ENCODE results near the gene TUBGCP2. TPM values are rescaled to one million over a fixed set of nuclear protein-coding genes. Genes with fewer than 3 reads are reported as not detected.

Gene TUBGCP2
- total and polyA plus RNA-seq, 2 experiments from 2014 or later = 52.3 to 70.2 TPM

- DNase-seq (ENCODE audit: low read depth in 1 of 2, low spot score in 1 of 2) = no peak
- H3K36me3 ChIP-seq = peaks cover 63% of the 10 kb centered on the region
- TF ChIP-seq CTCF (IDR thresholded peaks at IDR 0.05; ENCODE audit: low read depth, low read length) = no peak
Measured at GRCh38 chr10:133295426-133296320, 13.0 kb downstream of the TUBGCP2 start.

GRCh38 chr10:133294189-133294588 lies 14.5 kb downstream of the TUBGCP2 start:
- no peak overlapping the region for H3K4me3 ChIP-seq
- H3K4me1 ChIP-seq (ENCODE audit: low read depth) = no peaks in the 10 kb centered on the region
- no peaks in the 10 kb centered on the region for H3K27me3 ChIP-seq
- H3K36me3 ChIP-seq = peaks cover 50% of the 10 kb centered on the region
- no peak for TF ChIP-seq CTCF (IDR thresholded peaks at IDR 0.05; ENCODE audit: low read depth, low read length)
- H3K9me3 ChIP-seq (ENCODE audit: low read depth) = no peaks in the 10 kb centered on the region
- no peak overlapping the region for H3K27ac ChIP-seq
- DNase-seq (ENCODE audit: low read depth in 1 of 2, low spot score in 1 of 2) = no peak

More at GRCh38 chr10:133295426-133296320, 13.0 kb downstream of the TUBGCP2 start:
- H3K9me3 ChIP-seq (ENCODE audit: low read depth) = no peaks in the 10 kb centered on the region
- H3K4me1 ChIP-seq (ENCODE audit: low read depth) = no peaks in the 10 kb centered on the region
- H3K27me3 ChIP-seq = no peaks in the 10 kb centered on the region
- no peak overlapping the region for H3K4me3 ChIP-seq
- H3K27ac ChIP-seq = no peak overlapping the region

GRCh38 chr10:133293810-133294119 lies 14.9 kb downstream of the TUBGCP2 start:
- Histone ChIP-seq H3K27ac (no peak overlapping the region), H3K4me1 (ENCODE audit: low read depth) (no peaks in the 10 kb centered on the region), H3K4me3 (no peak overlapping the region), H3K27me3 (no peaks in the 10 kb centered on the region), H3K9me3 (ENCODE audit: low read depth) (no peaks in the 10 kb centered on the region), H3K36me3 (peaks cover 49% of the 10 kb centered on the region)
- no peak for DNase-seq (ENCODE audit: low read depth in 1 of 2, low spot score in 1 of 2)
- TF ChIP-seq CTCF (IDR thresholded peaks at IDR 0.05; ENCODE audit: low read depth, low read length) = no peak

GRCh38 chr10:133292919-133293809 lies 15.5 kb downstream of the TUBGCP2 start:
- Histone ChIP-seq H3K4me3 (no peak overlapping the region), H3K4me1 (ENCODE audit: low read depth) (no peaks in the 10 kb centered on the region), H3K9me3 (ENCODE audit: low read depth) (no peaks in the 10 kb centered on the region), H3K27me3 (no peaks in the 10 kb centered on the region), H3K27ac (no peak overlapping the region), H3K36me3 (peaks cover 50% of the 10 kb centered on the region)
- no peak for TF ChIP-seq CTCF (IDR thresholded peaks at IDR 0.05; ENCODE audit: low read depth, low read length)
- peak in 1 of 2 donors; percentile 48 for DNase-seq (ENCODE audit: low read depth in 1 of 2, low spot score in 1 of 2)

GRCh38 chr10:133289761-133290160 lies 18.9 kb downstream of the TUBGCP2 start:
- DNase-seq (ENCODE audit: low read depth in 1 of 2, low spot score in 1 of 2) = no peak
- no peak for TF ChIP-seq CTCF (IDR thresholded peaks at IDR 0.05; ENCODE audit: low read depth, low read length)
- H3K36me3 ChIP-seq = peaks cover 32% of the 10 kb centered on the region
- no peaks in the 10 kb centered on the region for H3K9me3 ChIP-seq (ENCODE audit: low read depth)
- H3K27ac ChIP-seq = no peak overlapping the region
- no peaks in the 10 kb centered on the region for H3K4me1 ChIP-seq (ENCODE audit: low read depth)
- H3K4me3 ChIP-seq = no peak overlapping the region
- no peaks in the 10 kb centered on the region for H3K27me3 ChIP-seq

Measured in cardiac muscle cell (in vitro differentiated cells and primary cell).